BE2C (cell line): ENCODE results near the gene WDR70.

Source experiments
- DNase-seq: peaks from one replicate; pipeline ENCODE4 v3.0.0-alpha.2; 2020
- H3K27me3 ChIP-seq: fragments of 250-450 bp; sonication (Bioruptor Pico); 2 replicates; pipeline ENCODE4 v1.5.1; 2020; ENCODE audit warnings: mild to moderate bottlenecking
- H3K36me3 ChIP-seq: fragments of 250-450 bp; sonication (Bioruptor Pico); 2 replicates; pipeline ENCODE4 v1.5.1; 2020; ENCODE audit warnings: mild to moderate bottlenecking
- H3K4me1 ChIP-seq: fragments of 250-450 bp; sonication (Bioruptor Pico); 2 replicates; pipeline ENCODE4 v1.5.1; 2020
- H3K4me3 ChIP-seq: 2 replicates; pipeline ENCODE4 v1.5.1; 2011; ENCODE audit warnings: low read depth, low read length
- H3K9me3 ChIP-seq: fragments of 250-450 bp; sonication (Bioruptor Pico); 2 replicates; pipeline ENCODE4 v1.5.1; 2020
- CTCF ChIP-seq: IDR thresholded peaks from 2 replicates; pipeline ENCODE4 v1.5.1; 2012; ENCODE audit warnings: mild to moderate bottlenecking, low read depth, low read length

The WDR70 gene

DNA sequence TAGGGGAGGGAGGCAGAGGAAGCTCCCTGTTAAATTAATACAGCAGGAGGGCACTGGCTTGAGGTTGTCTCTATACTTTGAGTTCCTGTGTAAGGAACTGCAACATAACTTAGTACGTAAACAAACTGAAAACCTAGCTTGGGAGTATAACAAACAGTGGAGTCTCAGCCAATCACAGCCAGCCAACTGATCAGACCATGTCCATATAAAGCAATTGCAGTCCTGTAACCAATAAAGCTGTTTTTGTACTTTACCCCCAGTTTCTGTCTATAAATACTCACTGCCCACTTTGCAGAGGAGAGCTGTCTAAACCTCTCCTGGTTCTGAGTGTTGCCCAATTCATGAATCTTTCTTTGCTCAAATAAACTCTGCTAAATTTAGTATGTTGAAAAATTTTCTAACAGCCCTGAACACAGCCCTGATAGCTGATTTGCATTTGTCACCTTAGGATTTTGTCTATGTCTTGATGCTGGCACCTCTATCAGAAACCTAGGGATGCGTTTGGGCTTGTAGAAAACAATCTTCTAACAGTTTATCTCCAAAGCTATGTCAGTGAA lies 420.8 kb downstream of the WDR70 start:
- TF ChIP-seq CTCF = no peak
- DNase-seq = no peak
- H3K4me1 ChIP-seq = no peaks in the 10 kb centered on the region
- no peak overlapping the region for H3K4me3 ChIP-seq
- no peaks in the 10 kb centered on the region for H3K27me3 ChIP-seq
- peaks cover under 1% of the 10 kb centered on the region for H3K9me3 ChIP-seq
- H3K36me3 ChIP-seq = no peaks in the 10 kb centered on the region

GRCh38 chr5:37801521-37801920 lies 422.4 kb downstream of the WDR70 start:
- Histone ChIP-seq H3K9me3 (no peaks in the 10 kb centered on the region), H3K36me3 (no peaks in the 10 kb centered on the region), H3K4me1 (no peaks in the 10 kb centered on the region), H3K4me3 (no peak overlapping the region), H3K27me3 (no peaks in the 10 kb centered on the region)
- no peak for DNase-seq
- TF ChIP-seq CTCF = no peak
